WTC11 (cell line): ENCODE data around the gene ETNK1. TPM values are rescaled to one million over a fixed set of nuclear protein-coding genes. Genes with fewer than 3 reads are reported as not detected.
A peak's percentile ranks its signal among the peaks of the same experiment; 100 is the strongest.

Experiments used
- ATAC-seq: fragments of 200-7000 bp; cut with Tn5 transposase; 2 replicates; pipeline ENCODE4 v1.10.0; 2021; ENCODE audit warnings: mild to moderate bottlenecking, moderate library complexity
- CTCF ChIA-PET: fragments of 300-600 bp; sonication (Branson Sonifier 250); formaldehyde crosslinking; loops from one replicate; lab custom pipeline; 2021; ENCODE audit warnings: antibody characterized with exemption; lab: Charles Lee
- POLR2A ChIA-PET: fragments of 350-600 bp; sonication (Branson Sonifier 250); formaldehyde crosslinking; loops from one replicate; lab custom pipeline; 2021; ENCODE audit warnings: antibody characterized with exemption; lab: Charles Lee
- DNase-seq: peaks from one replicate; pipeline ENCODE4 v3.0.0; 2021; ENCODE audit warnings: low spot score
- H3K27ac Mint-ChIP-seq: 2 replicates; pipeline ENCODE4 v1.8.0; 2021; ENCODE audit warnings: mixed read lengths
- H3K27me3 Mint-ChIP-seq: 2 replicates; pipeline ENCODE4 v1.8.0; 2021; ENCODE audit warnings: low read depth, mild to moderate bottlenecking, moderate library complexity, mixed read lengths
- H3K36me3 Mint-ChIP-seq: 2 replicates; pipeline ENCODE4 v1.8.0; 2021; ENCODE audit warnings: mixed read lengths
- H3K4me1 Mint-ChIP-seq: 2 replicates; pipeline ENCODE4 v1.8.0; 2022; ENCODE audit warnings: mixed read lengths
- H3K4me3 Mint-ChIP-seq: 2 replicates; pipeline ENCODE4 v1.8.0; 2021; ENCODE audit warnings: mild to moderate bottlenecking, moderate library complexity, mixed read lengths
- H3K9me3 Mint-ChIP-seq: 2 replicates; pipeline ENCODE4 v1.8.0; 2021; ENCODE audit warnings: mixed read lengths
- ATF2 ChIP-seq: sonication (generic); formaldehyde crosslinking; IDR thresholded peaks from 2 replicates; pipeline ENCODE4 v1.8.1; 2022; ENCODE audit warnings: low read depth, missing genetic modification reagents, borderline replicate concordance
- CBFB ChIP-seq: sonication (generic); formaldehyde crosslinking; IDR thresholded peaks from 2 replicates; pipeline ENCODE4 v1.8.1; 2022; ENCODE audit warnings: mild to moderate bottlenecking, low read depth, missing genetic modification reagents
- CREB1 ChIP-seq: sonication (generic); formaldehyde crosslinking; IDR thresholded peaks from 2 replicates; pipeline ENCODE4 v1.8.0; 2023; ENCODE audit warnings: mild to moderate bottlenecking, missing genetic modification reagents
- ETV6 ChIP-seq: sonication (generic); formaldehyde crosslinking; IDR thresholded peaks from 2 replicates; pipeline ENCODE4 v1.8.1; 2022; ENCODE audit warnings: mild to moderate bottlenecking, missing genetic modification reagents
- GTF2I ChIP-seq: fragments of 250-450 bp; sonication (Bioruptor Pico); conservative IDR thresholded peaks from 2 replicates; pipeline ENCODE4 v1.4.0; 2021; ENCODE audit warnings: mild to moderate bottlenecking
- HMGA2 ChIP-seq: fragments of 250-450 bp; sonication (Bioruptor Pico); IDR thresholded peaks from 2 replicates; pipeline ENCODE4 v1.4.0; 2021; ENCODE audit warnings: mild to moderate bottlenecking, moderate library complexity
- JUN ChIP-seq: sonication (generic); formaldehyde crosslinking; IDR thresholded peaks from 2 replicates; pipeline ENCODE4 v1.8.0; 2023; ENCODE audit warnings: mild to moderate bottlenecking, missing genetic modification reagents
- KAT7 ChIP-seq: sonication (generic); formaldehyde crosslinking; IDR thresholded peaks from 2 replicates; pipeline ENCODE4 v1.8.1; 2023; ENCODE audit warnings: missing genetic modification reagents, mild to moderate bottlenecking, borderline replicate concordance
- NR3C1 ChIP-seq: sonication (generic); formaldehyde crosslinking; conservative IDR thresholded peaks from 2 replicates; pipeline ENCODE4 v1.8.1; 2023; ENCODE audit warnings: low read depth, mild to moderate bottlenecking, missing genetic modification reagents
- PREB ChIP-seq: sonication (generic); formaldehyde crosslinking; IDR thresholded peaks from 2 replicates; pipeline ENCODE4 v1.8.1; 2022; ENCODE audit warnings: mild to moderate bottlenecking, missing genetic modification reagents, moderate library complexity, borderline replicate concordance
- PRRX2 ChIP-seq: fragments of 250-450 bp; sonication (Bioruptor Pico); IDR thresholded peaks from 2 replicates; pipeline ENCODE4 v1.8.0; 2021; ENCODE audit warnings: mild to moderate bottlenecking
- SP1 ChIP-seq: sonication (generic); formaldehyde crosslinking; conservative IDR thresholded peaks from 2 replicates; pipeline ENCODE4 v1.8.1; 2022; ENCODE audit warnings: missing genetic modification reagents
- TP53 ChIP-seq: sonication (generic); formaldehyde crosslinking; IDR thresholded peaks from 2 replicates; pipeline ENCODE4 v1.8.1; 2023; ENCODE audit warnings: mild to moderate bottlenecking, missing genetic modification reagents
- USF1 ChIP-seq: sonication (generic); formaldehyde crosslinking; IDR thresholded peaks from 2 replicates; pipeline ENCODE4 v1.8.0; 2022; ENCODE audit warnings: mild to moderate bottlenecking, missing genetic modification reagents
- ZBTB21 ChIP-seq: sonication (generic); formaldehyde crosslinking; IDR thresholded peaks from 2 replicates; pipeline ENCODE4 v1.8.1; 2023; ENCODE audit warnings: mild to moderate bottlenecking, missing genetic modification reagents, borderline replicate concordance
- ZBTB43 ChIP-seq: sonication (generic); formaldehyde crosslinking; IDR thresholded peaks from 2 replicates; pipeline ENCODE4 v1.8.1; 2023; ENCODE audit warnings: mild to moderate bottlenecking, missing genetic modification reagents
- ZNF138 ChIP-seq: sonication (generic); formaldehyde crosslinking; conservative IDR thresholded peaks from 2 replicates; pipeline ENCODE4 v1.8.1; 2022; ENCODE audit warnings: mild to moderate bottlenecking, moderate library complexity, missing genetic modification reagents
- ZNF232 ChIP-seq: sonication (generic); formaldehyde crosslinking; IDR thresholded peaks from 2 replicates; pipeline ENCODE4 v1.8.0; 2022; ENCODE audit warnings: mild to moderate bottlenecking, missing genetic modification reagents
- ZNF425 ChIP-seq: fragments of 250-450 bp; sonication (Bioruptor Pico); conservative IDR thresholded peaks from 2 replicates; pipeline ENCODE4 v1.9.0; 2021; ENCODE audit warnings: mild to moderate bottlenecking
- ZNF671 ChIP-seq: fragments of 250-450 bp; sonication (Bioruptor Pico); IDR thresholded peaks from 2 replicates; pipeline ENCODE4 v1.8.0; 2021; ENCODE audit warnings: mild to moderate bottlenecking
- total RNA-seq: library from RNA; stranded (reverse); gene quantifications from 3 replicates; pipeline ENCODE4 v1.2.3, GENCODE V29; 2021
- TF ChIP-seq, protein P1 (sequence below): sonication (generic); formaldehyde crosslinking; conservative IDR thresholded peaks from 2 replicates; pipeline ENCODE4 v1.8.1; 2022; ENCODE audit warnings: mild to moderate bottlenecking, missing genetic modification reagents
- TF ChIP-seq, protein P2 (sequence below): sonication (generic); formaldehyde crosslinking; IDR thresholded peaks from 2 replicates; pipeline ENCODE4 v1.8.0; 2022; ENCODE audit warnings: mild to moderate bottlenecking, missing genetic modification reagents

Gene ETNK1
- total RNA-seq, 1 experiment from 2014 or later: 81.3 TPM

GRCh38 chr12:22728987-22729386 is 104.0 kb downstream of the ETNK1 start (continued):
- no peak for TF ChIP-seq NR3C1 (CRISPR knock-in tag)
- no peak for TF ChIP-seq HMGA2
- no peak for TF ChIP-seq ZNF232 (CRISPR knock-in tag)

DNA sequence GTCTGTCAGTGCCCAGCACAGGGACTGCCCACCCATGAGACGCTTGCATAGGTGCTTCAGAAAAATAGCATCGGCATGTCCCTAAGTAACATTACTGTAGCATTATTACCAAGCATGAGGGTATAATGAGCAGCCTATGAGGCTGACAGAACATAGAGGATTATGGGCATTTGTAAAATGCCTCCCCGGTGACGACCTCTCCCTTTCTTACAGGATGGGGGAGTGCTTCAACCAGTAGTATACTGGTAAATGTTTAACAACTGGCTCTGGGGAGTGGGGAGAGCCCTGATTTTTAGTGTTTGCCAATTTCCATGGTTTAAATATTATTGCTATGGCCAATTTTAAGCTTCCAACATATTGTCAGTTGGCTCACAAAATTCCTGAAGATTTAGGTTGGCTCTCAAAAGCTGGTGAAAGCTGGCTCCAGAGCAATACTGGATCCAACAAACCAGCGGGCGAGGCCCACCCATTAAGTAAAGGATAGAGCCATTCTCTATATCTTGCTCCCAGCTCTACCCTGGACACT is 104.5 kb downstream of the ETNK1 start:
- Mint-ChIP-seq H3K9me3 (no peaks in the 10 kb centered on the region), H3K36me3 (no peaks in the 10 kb centered on the region), H3K4me1 (peaks cover 5% of the 10 kb centered on the region), H3K27me3 (no peaks in the 10 kb centered on the region), H3K4me3 (no peak overlapping the region), H3K27ac (0 out of 2 replicates have a peak overlapping the region, but pooled peaks have one; percentile 16)
- no peak for DNase-seq
- TF ChIP-seq KAT7 (CRISPR knock-in tag) (no peak), ETV6 (CRISPR knock-in tag) (no peak), JUN (no peak), CBFB (no peak), ZBTB21 (no peak), ZNF425 (CRISPR knock-in tag) (no peak), PREB (no peak), CREB1 (CRISPR knock-in tag) (no peak), USF1 (CRISPR knock-in tag) (no peak), ZNF671 (CRISPR knock-in tag) (no peak), TP53 (CRISPR knock-in tag) (no peak), ZBTB43 (CRISPR knock-in tag) (no peak), ZNF138 (CRISPR knock-in tag) (no peak), GTF2I (CRISPR knock-in tag) (no peak), PRRX2 (CRISPR knock-in tag) (no peak), SP1 (CRISPR knock-in tag) (no peak), ATF2 (CRISPR knock-in tag) (no peak), NR3C1 (CRISPR knock-in tag) (no peak)
- TF ChIP-seq, protein P1, sequence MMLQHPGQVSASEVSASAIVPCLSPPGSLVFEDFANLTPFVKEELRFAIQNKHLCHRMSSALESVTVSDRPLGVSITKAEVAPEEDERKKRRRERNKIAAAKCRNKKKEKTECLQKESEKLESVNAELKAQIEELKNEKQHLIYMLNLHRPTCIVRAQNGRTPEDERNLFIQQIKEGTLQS (CRISPR knock-in tag): no peak
- TF ChIP-seq, protein P2, sequence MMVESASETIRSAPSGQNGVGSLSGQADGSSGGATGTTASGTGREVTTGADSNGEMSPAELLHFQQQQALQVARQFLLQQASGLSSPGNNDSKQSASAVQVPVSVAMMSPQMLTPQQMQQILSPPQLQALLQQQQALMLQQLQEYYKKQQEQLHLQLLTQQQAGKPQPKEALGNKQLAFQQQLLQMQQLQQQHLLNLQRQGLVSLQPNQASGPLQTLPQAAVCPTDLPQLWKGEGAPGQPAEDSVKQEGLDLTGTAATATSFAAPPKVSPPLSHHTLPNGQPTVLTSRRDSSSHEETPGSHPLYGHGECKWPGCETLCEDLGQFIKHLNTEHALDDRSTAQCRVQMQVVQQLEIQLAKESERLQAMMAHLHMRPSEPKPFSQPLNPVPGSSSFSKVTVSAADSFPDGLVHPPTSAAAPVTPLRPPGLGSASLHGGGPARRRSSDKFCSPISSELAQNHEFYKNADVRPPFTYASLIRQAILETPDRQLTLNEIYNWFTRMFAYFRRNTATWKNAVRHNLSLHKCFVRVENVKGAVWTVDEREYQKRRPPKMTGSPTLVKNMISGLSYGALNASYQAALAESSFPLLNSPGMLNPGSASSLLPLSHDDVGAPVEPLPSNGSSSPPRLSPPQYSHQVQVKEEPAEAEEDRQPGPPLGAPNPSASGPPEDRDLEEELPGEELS (CRISPR knock-in tag): no peak
- no peak for ATAC-seq
- CTCF ChIA-PET: no interaction called here
- POLR2A ChIA-PET: no interaction called here
